Measurements from ENCODE around the gene AGPAT4.

Gene AGPAT4

DNA sequence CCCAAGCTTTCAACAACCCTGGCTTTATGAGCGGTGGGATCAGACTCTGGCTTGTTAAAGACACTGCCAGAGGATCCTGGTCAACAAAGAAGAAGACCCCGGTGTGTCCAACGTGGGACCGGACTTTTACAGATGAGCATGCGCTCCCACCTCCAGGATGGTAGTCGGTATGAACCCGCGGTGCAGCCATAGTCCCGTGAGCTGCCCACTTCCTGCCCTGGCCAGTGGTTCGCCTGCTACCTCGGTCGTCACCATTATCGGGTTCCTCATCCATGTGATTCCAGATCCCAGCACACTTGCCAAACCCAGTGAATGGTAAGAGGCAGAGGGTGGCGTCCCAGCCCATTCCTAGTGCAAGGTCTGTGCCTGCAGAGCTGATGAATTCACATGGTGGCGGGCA lies 112.7 kb downstream of the AGPAT4 start:
- Histone ChIP-seq H3K27me3 (no peaks in the 10 kb centered on the region), H3K36me3 (peaks cover 5 to 21% (median 17%) of the 10 kb centered on the region in 3 donors), H3K9me3 (no peaks in the 10 kb centered on the region), H3K27ac (no peak overlapping the region), H3K4me3 (no peak overlapping the region), H3K4me1 (peaks cover 0 to 35% (median 23%) of the 10 kb centered on the region in 4 donors)
- TF ChIP-seq, protein P1, sequence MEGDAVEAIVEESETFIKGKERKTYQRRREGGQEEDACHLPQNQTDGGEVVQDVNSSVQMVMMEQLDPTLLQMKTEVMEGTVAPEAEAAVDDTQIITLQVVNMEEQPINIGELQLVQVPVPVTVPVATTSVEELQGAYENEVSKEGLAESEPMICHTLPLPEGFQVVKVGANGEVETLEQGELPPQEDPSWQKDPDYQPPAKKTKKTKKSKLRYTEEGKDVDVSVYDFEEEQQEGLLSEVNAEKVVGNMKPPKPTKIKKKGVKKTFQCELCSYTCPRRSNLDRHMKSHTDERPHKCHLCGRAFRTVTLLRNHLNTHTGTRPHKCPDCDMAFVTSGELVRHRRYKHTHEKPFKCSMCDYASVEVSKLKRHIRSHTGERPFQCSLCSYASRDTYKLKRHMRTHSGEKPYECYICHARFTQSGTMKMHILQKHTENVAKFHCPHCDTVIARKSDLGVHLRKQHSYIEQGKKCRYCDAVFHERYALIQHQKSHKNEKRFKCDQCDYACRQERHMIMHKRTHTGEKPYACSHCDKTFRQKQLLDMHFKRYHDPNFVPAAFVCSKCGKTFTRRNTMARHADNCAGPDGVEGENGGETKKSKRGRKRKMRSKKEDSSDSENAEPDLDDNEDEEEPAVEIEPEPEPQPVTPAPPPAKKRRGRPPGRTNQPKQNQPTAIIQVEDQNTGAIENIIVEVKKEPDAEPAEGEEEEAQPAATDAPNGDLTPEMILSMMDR (IDR thresholded peaks at IDR 0.05): no peak
- intact Hi-C loops (cut with DNase I; ENCODE audit: low total_unique reads): no loop called here
- DNase-seq: no peak

DNA sequence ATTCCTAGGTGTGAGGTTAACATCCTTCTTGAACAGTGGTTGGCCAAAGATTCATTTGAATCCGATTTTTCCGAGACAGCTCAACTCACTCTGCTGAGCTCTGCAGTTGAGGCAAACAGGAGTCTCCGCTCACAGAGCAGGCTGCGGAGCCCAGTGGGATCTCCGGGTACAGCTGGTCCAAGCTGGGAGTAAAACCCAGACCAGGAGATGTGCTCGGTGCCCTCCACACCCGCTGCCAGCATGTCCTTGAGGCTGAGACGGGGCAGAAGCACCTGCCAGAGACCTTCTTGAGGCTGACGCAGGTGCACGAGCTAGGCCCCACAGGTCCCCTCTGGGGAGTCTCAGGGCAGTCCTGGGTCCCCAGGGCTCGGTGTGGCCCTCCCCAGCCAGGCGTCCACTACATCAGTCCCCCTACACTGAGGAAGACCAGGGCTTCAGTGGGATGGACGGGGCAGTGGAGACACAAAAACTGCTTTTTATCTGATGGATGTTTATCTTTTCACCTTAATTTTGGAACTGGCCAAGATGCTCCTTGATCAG lies 119.0 kb downstream of the AGPAT4 start:
- TF ChIP-seq, protein P1 (IDR thresholded peaks at IDR 0.05): no peak
- Histone ChIP-seq H3K4me1 (no peaks in the 10 kb centered on the region), H3K4me3 (no peak overlapping the region), H3K9me3 (no peaks in the 10 kb centered on the region), H3K36me3 (peaks cover 0 to 57% (median 17%) of the 10 kb centered on the region in 3 donors), H3K27ac (no peak overlapping the region), H3K27me3 (no peaks in the 10 kb centered on the region)
- DNase-seq: no peak
- intact Hi-C loops (cut with DNase I; ENCODE audit: low total_unique reads): loop anchor here (5.0 kb wide), 1 partner anchor 217 kb away; no protein-coding TSS in a partner anchor

DNA sequence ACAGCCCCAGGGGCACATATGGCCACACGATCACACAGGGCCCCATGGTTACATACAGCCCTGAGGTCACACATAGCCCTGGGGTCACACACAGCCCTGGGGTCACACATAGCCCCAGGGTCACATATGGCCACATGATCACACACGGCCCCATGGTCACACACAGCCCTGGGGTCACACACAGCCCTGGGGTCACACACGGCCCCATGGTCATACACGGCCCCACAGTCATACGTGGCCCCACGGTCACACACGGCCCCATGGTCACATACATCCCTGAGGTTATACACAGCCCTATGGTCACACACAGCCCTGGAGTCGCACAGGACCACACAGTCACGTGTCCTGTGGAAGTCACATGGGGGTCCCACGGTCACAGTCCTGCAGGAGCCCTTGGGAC lies 120.1 kb downstream of the AGPAT4 start:
- H3K4me3 ChIP-seq: no peak overlapping the region
- H3K9me3 ChIP-seq: no peaks in the 10 kb centered on the region
- H3K27ac ChIP-seq: no peak overlapping the region
- intact Hi-C loops (cut with DNase I; ENCODE audit: low total_unique reads): no loop called here
- TF ChIP-seq, protein P1 (IDR thresholded peaks at IDR 0.05): no peak
- DNase-seq: no peak
- H3K27me3 ChIP-seq: no peaks in the 10 kb centered on the region
- no peaks in the 10 kb centered on the region for H3K4me1 ChIP-seq
- peaks cover 0 to 64% (median 21%) of the 10 kb centered on the region in 3 donors for H3K36me3 ChIP-seq

DNA sequence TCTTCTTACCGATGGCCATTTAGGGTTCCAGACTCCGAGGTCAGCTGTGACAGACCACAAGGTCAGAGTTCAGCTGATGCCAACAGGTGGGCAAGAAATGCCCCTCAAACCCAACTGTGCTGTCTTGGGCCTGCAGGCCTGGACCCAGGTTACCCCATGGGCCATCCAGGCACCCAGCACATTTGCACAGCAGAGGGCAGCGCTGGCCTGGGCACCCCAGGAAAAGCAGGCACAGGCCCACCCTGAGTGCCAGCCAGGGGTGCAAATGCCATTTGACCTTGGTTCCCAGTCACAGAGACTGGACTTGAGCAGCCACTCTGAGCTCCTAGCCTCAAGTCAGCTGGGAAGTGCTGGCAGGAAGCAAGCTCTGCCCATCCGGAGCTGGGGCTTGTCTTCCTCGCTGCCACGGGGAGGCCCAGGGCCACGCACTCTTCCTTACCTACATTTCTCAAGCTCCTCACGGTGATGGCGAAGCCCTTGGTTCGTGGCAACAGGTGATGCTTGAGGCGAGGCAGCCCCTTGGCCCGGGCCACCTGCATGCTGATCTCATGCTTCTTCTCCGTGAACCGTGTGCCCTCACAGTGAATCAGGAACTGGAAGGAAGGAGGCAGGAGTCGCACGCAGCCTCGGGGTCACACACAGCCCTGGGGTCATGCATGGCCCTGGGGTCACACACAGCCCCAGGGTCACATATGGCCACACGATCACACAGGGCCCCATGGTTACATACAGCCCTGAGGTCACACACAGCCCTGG lies 120.8 kb downstream of the AGPAT4 start:
- peaks cover 6 to 70% (median 24%) of the 10 kb centered on the region in 3 donors for H3K36me3 ChIP-seq
- intact Hi-C loops (cut with DNase I; ENCODE audit: low total_unique reads): no loop called here
- H3K4me1 ChIP-seq: no peaks in the 10 kb centered on the region
- TF ChIP-seq, protein P1 (IDR thresholded peaks at IDR 0.05): peak; percentile 25 to 28
- no peak for DNase-seq
- H3K9me3 ChIP-seq: no peaks in the 10 kb centered on the region
- no peaks in the 10 kb centered on the region for H3K27me3 ChIP-seq
- H3K4me3 ChIP-seq: no peak overlapping the region
- H3K27ac ChIP-seq: no peak overlapping the region

DNA sequence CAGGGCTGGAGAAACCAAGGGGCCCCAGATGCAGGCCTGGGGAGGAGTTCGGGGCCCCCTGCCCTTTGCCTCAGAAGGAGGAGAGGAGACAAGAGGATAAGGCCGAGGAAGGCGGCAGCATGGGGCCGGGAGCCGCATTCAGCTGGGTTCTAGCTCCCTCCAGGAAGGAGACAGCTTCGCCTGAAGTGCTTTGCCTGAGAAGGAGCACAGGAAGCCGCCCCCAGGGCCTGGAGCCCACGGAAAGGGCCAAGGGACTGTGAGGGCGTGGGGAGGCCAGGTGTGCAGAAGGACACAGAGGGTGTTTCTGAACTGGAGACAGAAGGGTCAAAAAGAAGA lies 121.4 kb downstream of the AGPAT4 start:
- TF ChIP-seq, protein P1 (IDR thresholded peaks at IDR 0.05): no peak
- no peak for DNase-seq
- Histone ChIP-seq H3K4me1 (no peaks in the 10 kb centered on the region), H3K27me3 (no peaks in the 10 kb centered on the region), H3K27ac (no peak overlapping the region), H3K4me3 (no peak overlapping the region), H3K36me3 (peaks cover 7 to 73% (median 30%) of the 10 kb centered on the region in 3 donors), H3K9me3 (no peaks in the 10 kb centered on the region)
- intact Hi-C loops (cut with DNase I; ENCODE audit: low total_unique reads): no loop called here

Data from tibial artery (tissue), 4 donors.